GM21737 (cell line): ENCODE data around the gene RSPRY1.

Experiments used
- ATAC-seq: cut with Tn5 transposase; IDR thresholded peaks from one replicate; pipeline ENCODE4 v1.9.1; 2021; ENCODE audit warnings: mild to moderate bottlenecking, moderate library complexity; ENCODE audit not compliant: unreplicated experiment

The RSPRY1 gene

GRCh38 chr16:57216968-57217367 lies 30.8 kb downstream of the RSPRY1 start:
- no peak for ATAC-seq

- no peak for ATAC-seq
Measured at GRCh38 chr16:57223057-57223456, 36.9 kb downstream of the RSPRY1 start.

GRCh38 chr16:57224651-57225335 lies 38.7 kb downstream of the RSPRY1 start:
- ATAC-seq: no peak

GRCh38 chr16:57225978-57226377 lies 39.8 kb downstream of the RSPRY1 start:
- ATAC-seq: no peak

- ATAC-seq: no peak
Measured at GRCh38 chr16:57226701-57227621, 40.8 kb downstream of the RSPRY1 start.

- ATAC-seq: no peak
Measured at GRCh38 chr16:57229079-57229478, 43.0 kb downstream of the RSPRY1 start.

- no peak for ATAC-seq
Measured at GRCh38 chr16:57231821-57232350, 45.8 kb downstream of the RSPRY1 start.

GRCh38 chr16:57233944-57234706 lies 48.0 kb downstream of the RSPRY1 start:
- no peak for ATAC-seq

- ATAC-seq: no peak
Measured at GRCh38 chr16:57234707-57235092, 48.6 kb downstream of the RSPRY1 start.

GRCh38 chr16:57235128-57236021 lies 49.2 kb downstream of the RSPRY1 start:
- ATAC-seq: no peak

- no peak for ATAC-seq
Measured at GRCh38 chr16:57236022-57236350, 49.9 kb downstream of the RSPRY1 start.

GRCh38 chr16:57238682-57239081 lies 52.6 kb downstream of the RSPRY1 start:
- ATAC-seq: no peak

GRCh38 chr16:57239107-57239506 lies 53.0 kb downstream of the RSPRY1 start:
- ATAC-seq: no peak

- no peak for ATAC-seq
Measured at GRCh38 chr16:57240851-57241250, 54.7 kb downstream of the RSPRY1 start.

- no peak for ATAC-seq
Measured at GRCh38 chr16:57242650-57243049, 56.5 kb downstream of the RSPRY1 start.

GRCh38 chr16:57244463-57244766 lies 58.3 kb downstream of the RSPRY1 start:
- ATAC-seq: no peak

- peak; percentile 96 for ATAC-seq
Measured at GRCh38 chr16:57244767-57245471, 58.8 kb downstream of the RSPRY1 start, which contains the start of gene ARL2BP. Gene ARL2BP (plus strand): TSS chr16:57245259. CDS start chr16:57245368, 109 bp downstream.

GRCh38 chr16:57245472-57246113 lies 59.5 kb downstream of the RSPRY1 start:
- peak; percentile 14 for ATAC-seq

GRCh38 chr16:57251352-57251751 lies 65.2 kb downstream of the RSPRY1 start:
- ATAC-seq: no peak
